OCI-LY1 (cell line): ENCODE measurements around the gene SPATA33.

Experiments used
- CTCF ChIP-seq: fragments of 200-600 bp; sonication (generic), shearing (Covaris generic); IDR thresholded peaks from 2 replicates; pipeline ENCODE4 v1.5.1; 2017; ENCODE audit warnings: mild to moderate bottlenecking, antibody characterized with exemption, low read length, moderate library complexity, mixed read lengths
- EZH2 ChIP-seq: fragments of 200-600 bp; sonication (generic), shearing (Covaris generic); IDR thresholded peaks from 2 replicates; pipeline ENCODE4 v1.8.0; 2017; ENCODE audit warnings: borderline replicate concordance, mixed run types, mild to moderate bottlenecking, antibody characterized with exemption, low read length, moderate library complexity, mixed read lengths

GRCh38 chr16:89661215-89661614, 3.6 kb downstream of the SPATA33 start:
- TF ChIP-seq CTCF (no peak), EZH2 (no peak)
